ENCODE data around the gene FSHR.

- TF ChIP-seq CTCF (IDR thresholded peaks at IDR 0.05) = no peak
- no peak for TF ChIP-seq POLR2A (IDR thresholded peaks at IDR 0.05)
- TF ChIP-seq POLR2AphosphoS5 (IDR thresholded peaks at IDR 0.05) = no peak
Measured at GRCh38 chr2:49053156-49053555, 101.2 kb downstream of the FSHR start.

Measured in upper lobe of left lung (tissue), 4 donors.